Measurements from ENCODE around the gene IDS. TPM values are rescaled to one million over a fixed set of nuclear protein-coding genes. Genes with fewer than 3 reads are reported as not detected.
A peak's percentile ranks its signal among the peaks of the same experiment; 100 is the strongest.
"Not testable (repeated sequence)": the region's sequence is repeated elsewhere in the genome, so short reads cannot be mapped to it uniquely, and the experiment has no call there.

The IDS gene, protein sequence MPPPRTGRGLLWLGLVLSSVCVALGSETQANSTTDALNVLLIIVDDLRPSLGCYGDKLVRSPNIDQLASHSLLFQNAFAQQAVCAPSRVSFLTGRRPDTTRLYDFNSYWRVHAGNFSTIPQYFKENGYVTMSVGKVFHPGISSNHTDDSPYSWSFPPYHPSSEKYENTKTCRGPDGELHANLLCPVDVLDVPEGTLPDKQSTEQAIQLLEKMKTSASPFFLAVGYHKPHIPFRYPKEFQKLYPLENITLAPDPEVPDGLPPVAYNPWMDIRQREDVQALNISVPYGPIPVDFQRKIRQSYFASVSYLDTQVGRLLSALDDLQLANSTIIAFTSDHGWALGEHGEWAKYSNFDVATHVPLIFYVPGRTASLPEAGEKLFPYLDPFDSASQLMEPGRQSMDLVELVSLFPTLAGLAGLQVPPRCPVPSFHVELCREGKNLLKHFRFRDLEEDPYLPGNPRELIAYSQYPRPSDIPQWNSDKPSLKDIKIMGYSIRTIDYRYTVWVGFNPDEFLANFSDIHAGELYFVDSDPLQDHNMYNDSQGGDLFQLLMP
- total RNA-seq = 10.3 TPM
- 33.5 TPM for polyA plus RNA-seq
- long read RNA-seq, donor 1 = 0 reads
- long read RNA-seq, donor 2, full-length matches to known transcripts = 9 of 9 reads
- long read RNA-seq, donor 2, partial matches to known transcripts = 0 of 9 reads
- long read RNA-seq, donor 2, other reads (novel, unspliced or antisense) = 0 of 9 reads
- long read RNA-seq, donor 3, partial matches to known transcripts = 0 of 2 reads
- long read RNA-seq, donor 3, other reads (novel, unspliced or antisense) = 0 of 2 reads
- long read RNA-seq, donor 4, full-length matches to known transcripts = 4 of 4 reads
- long read RNA-seq, donor 4, partial matches to known transcripts = 0 of 4 reads
- long read RNA-seq, donor 4, other reads (novel, unspliced or antisense) = 0 of 4 reads
- long read RNA-seq, donor 5, full-length matches to known transcripts = 12 of 12 reads
- long read RNA-seq, donor 5, partial matches to known transcripts = 0 of 12 reads
- long read RNA-seq, donor 5, other reads (novel, unspliced or antisense) = 0 of 12 reads
- long read RNA-seq, donor 6, full-length matches to known transcripts = 4 of 4 reads
- long read RNA-seq, donor 6, partial matches to known transcripts = 0 of 4 reads
- long read RNA-seq, donor 6, other reads (novel, unspliced or antisense) = 0 of 4 reads
- long read RNA-seq, donor 7, full-length matches to known transcripts = 7 of 7 reads
- long read RNA-seq, donor 7, partial matches to known transcripts = 0 of 7 reads
- long read RNA-seq, donor 7, other reads (novel, unspliced or antisense) = 0 of 7 reads
- long read RNA-seq, donor 8, full-length matches to known transcripts = 2 of 2 reads
- long read RNA-seq, donor 8, partial matches to known transcripts = 0 of 2 reads
- long read RNA-seq, donor 8, other reads (novel, unspliced or antisense) = 0 of 2 reads
- long read RNA-seq, donor 9, full-length matches to known transcripts = 2 of 2 reads
- long read RNA-seq, donor 9, partial matches to known transcripts = 0 of 2 reads
- long read RNA-seq, donor 9, other reads (novel, unspliced or antisense) = 0 of 2 reads
- long read RNA-seq, donor 10, full-length matches to known transcripts = 3 of 3 reads
- long read RNA-seq, donor 10, partial matches to known transcripts = 0 of 3 reads
- long read RNA-seq, donor 10, other reads (novel, unspliced or antisense) = 0 of 3 reads

- DNase-seq (ENCODE audit: low read depth in 6 of 9, low spot score in 9 of 9) = peak; percentile 38 to 87 (median 71)
- Histone ChIP-seq H3K9me3 (ENCODE audit: control insufficient read depth in 2 of 2, insufficient read depth in 1 of 2, low read length in 1 of 2) (no peaks in the 10 kb centered on the region), H3K4me1 (ENCODE audit: control insufficient read depth in 2 of 2, insufficient read depth in 2 of 2, low read length in 2 of 2) (peaks cover 3 to 14% of the 10 kb centered on the region in 2 donors), H3K4me3 (ENCODE audit: low read length in 2 of 2) (peak within 1 kb of the TSS; percentile 57 to 58), H3K36me3 (ENCODE audit: control insufficient read depth in 2 of 2, insufficient read depth in 2 of 2, low read length in 1 of 2) (no peaks in the 10 kb centered on the region), H3K27ac (ENCODE audit: low read depth in 1 of 2, low read length in 1 of 2) (peak within 1 kb of the TSS; percentile 74 to 78), H3K27me3 (ENCODE audit: control insufficient read depth in 2 of 2, insufficient read depth in 1 of 2, low read length in 1 of 2) (peaks cover 0 to 2% of the 10 kb centered on the region in 2 donors)
- WGBS = under 1% methylated on average over 54 of the region's 54 CpGs
Observed at GRCh38 chrX:149504915-149505651, at the start of gene IDS. Gene IDS, minus strand, starts transcription at chrX:149505306. Its CDS starts 169 bp downstream, at chrX:149505137.

GRCh38 chrX:149551939-149552248, 46.8 kb upstream of the IDS start:
- not testable (repeated sequence) for H3K27me3 ChIP-seq (ENCODE audit: control insufficient read depth in 2 of 2, insufficient read depth in 1 of 2, low read length in 1 of 2); H3K9me3 ChIP-seq (ENCODE audit: control insufficient read depth in 2 of 2, insufficient read depth in 1 of 2, low read length in 1 of 2); H3K4me1 ChIP-seq (ENCODE audit: control insufficient read depth in 2 of 2, insufficient read depth in 2 of 2, low read length in 2 of 2); H3K4me3 ChIP-seq (ENCODE audit: low read length in 2 of 2); DNase-seq (ENCODE audit: low read depth in 6 of 9, low spot score in 9 of 9); H3K27ac ChIP-seq (ENCODE audit: low read depth in 1 of 2, low read length in 1 of 2); H3K36me3 ChIP-seq (ENCODE audit: control insufficient read depth in 2 of 2, insufficient read depth in 2 of 2, low read length in 1 of 2)
- WGBS = 92% methylated on average over 2 of the region's 6 CpGs

- not testable (repeated sequence) for H3K4me3 ChIP-seq (ENCODE audit: low read length in 2 of 2); H3K4me1 ChIP-seq (ENCODE audit: control insufficient read depth in 2 of 2, insufficient read depth in 2 of 2, low read length in 2 of 2); H3K27me3 ChIP-seq (ENCODE audit: control insufficient read depth in 2 of 2, insufficient read depth in 1 of 2, low read length in 1 of 2); DNase-seq (ENCODE audit: low read depth in 6 of 9, low spot score in 9 of 9); H3K36me3 ChIP-seq (ENCODE audit: control insufficient read depth in 2 of 2, insufficient read depth in 2 of 2, low read length in 1 of 2); H3K9me3 ChIP-seq (ENCODE audit: control insufficient read depth in 2 of 2, insufficient read depth in 1 of 2, low read length in 1 of 2); H3K27ac ChIP-seq (ENCODE audit: low read depth in 1 of 2, low read length in 1 of 2)
- WGBS = no CpG with 5 or more reads among the region's 4 CpGs
Observed at GRCh38 chrX:149551245-149551938, 46.3 kb upstream of the IDS start.

- H3K4me1 ChIP-seq (ENCODE audit: control insufficient read depth in 2 of 2, insufficient read depth in 2 of 2, low read length in 2 of 2); H3K4me3 ChIP-seq (ENCODE audit: low read length in 2 of 2); H3K9me3 ChIP-seq (ENCODE audit: control insufficient read depth in 2 of 2, insufficient read depth in 1 of 2, low read length in 1 of 2); DNase-seq (ENCODE audit: low read depth in 6 of 9, low spot score in 9 of 9); H3K36me3 ChIP-seq (ENCODE audit: control insufficient read depth in 2 of 2, insufficient read depth in 2 of 2, low read length in 1 of 2); H3K27ac ChIP-seq (ENCODE audit: low read depth in 1 of 2, low read length in 1 of 2); H3K27me3 ChIP-seq (ENCODE audit: control insufficient read depth in 2 of 2, insufficient read depth in 1 of 2, low read length in 1 of 2): not testable (repeated sequence)
- WGBS = 44% methylated on average over 1 of the region's 1 CpG
Observed at GRCh38 chrX:149550454-149550853, 45.3 kb upstream of the IDS start.

- not testable (repeated sequence) for H3K9me3 ChIP-seq (ENCODE audit: control insufficient read depth in 2 of 2, insufficient read depth in 1 of 2, low read length in 1 of 2); H3K4me3 ChIP-seq (ENCODE audit: low read length in 2 of 2); DNase-seq (ENCODE audit: low read depth in 6 of 9, low spot score in 9 of 9); H3K36me3 ChIP-seq (ENCODE audit: control insufficient read depth in 2 of 2, insufficient read depth in 2 of 2, low read length in 1 of 2); H3K27ac ChIP-seq (ENCODE audit: low read depth in 1 of 2, low read length in 1 of 2); H3K4me1 ChIP-seq (ENCODE audit: control insufficient read depth in 2 of 2, insufficient read depth in 2 of 2, low read length in 2 of 2); H3K27me3 ChIP-seq (ENCODE audit: control insufficient read depth in 2 of 2, insufficient read depth in 1 of 2, low read length in 1 of 2)
- WGBS = 100% methylated on average over 1 of the region's 6 CpGs
Observed at GRCh38 chrX:149549701-149550100, 44.6 kb upstream of the IDS start, which contains the start of gene HSFX3. Gene HSFX3, minus strand, starts transcription at chrX:149549924. Its CDS starts 72 bp downstream, at chrX:149549852.

DNA sequence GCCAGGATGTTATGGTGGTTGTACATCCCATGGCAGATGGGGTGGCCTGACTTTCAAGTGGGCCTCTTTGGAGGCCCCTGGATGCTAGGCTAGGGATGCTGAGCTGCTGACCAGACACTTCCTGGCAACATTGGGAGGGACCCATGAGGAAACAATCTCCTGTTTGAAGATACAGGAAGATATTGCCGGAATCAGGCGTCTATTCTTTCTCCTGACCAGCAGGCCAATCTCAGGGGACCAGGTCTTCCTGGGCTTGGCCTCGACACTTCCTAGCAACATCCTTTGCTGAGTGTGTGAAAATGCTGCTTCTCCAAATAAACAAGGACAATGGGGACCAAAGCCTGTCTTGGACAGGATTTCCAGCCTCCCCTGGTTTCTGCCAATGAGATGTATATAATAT, 42.7 kb upstream of the IDS start:
- H3K4me1 ChIP-seq (ENCODE audit: control insufficient read depth in 2 of 2, insufficient read depth in 2 of 2, low read length in 2 of 2); H3K27ac ChIP-seq (ENCODE audit: low read depth in 1 of 2, low read length in 1 of 2); H3K36me3 ChIP-seq (ENCODE audit: control insufficient read depth in 2 of 2, insufficient read depth in 2 of 2, low read length in 1 of 2); H3K4me3 ChIP-seq (ENCODE audit: low read length in 2 of 2); DNase-seq (ENCODE audit: low read depth in 6 of 9, low spot score in 9 of 9); H3K9me3 ChIP-seq (ENCODE audit: control insufficient read depth in 2 of 2, insufficient read depth in 1 of 2, low read length in 1 of 2); H3K27me3 ChIP-seq (ENCODE audit: control insufficient read depth in 2 of 2, insufficient read depth in 1 of 2, low read length in 1 of 2): not testable (repeated sequence)
- 100% methylated on average over 1 of the region's 3 CpGs for WGBS

DNA sequence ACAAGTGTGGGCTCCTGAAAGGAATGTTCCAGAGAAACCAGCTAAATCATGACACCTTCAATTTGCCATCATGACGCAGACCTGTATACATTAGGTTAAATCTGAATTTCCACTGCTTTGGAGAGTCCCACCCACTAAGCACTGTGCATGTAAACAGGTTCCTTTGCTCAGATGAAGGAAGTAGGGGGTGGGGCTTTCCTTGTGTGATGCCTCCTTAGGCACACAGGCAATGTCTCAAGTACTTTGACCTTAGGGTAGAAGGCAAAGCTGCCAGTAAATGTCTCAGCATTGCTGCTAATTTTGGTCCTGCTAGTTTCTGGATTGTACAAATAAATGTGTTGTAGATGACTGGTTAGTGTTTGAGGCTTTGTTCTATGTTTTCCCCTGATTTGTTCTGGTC, 41.9 kb upstream of the IDS start:
- not testable (repeated sequence) for H3K36me3 ChIP-seq (ENCODE audit: control insufficient read depth in 2 of 2, insufficient read depth in 2 of 2, low read length in 1 of 2); H3K27me3 ChIP-seq (ENCODE audit: control insufficient read depth in 2 of 2, insufficient read depth in 1 of 2, low read length in 1 of 2); H3K4me3 ChIP-seq (ENCODE audit: low read length in 2 of 2); DNase-seq (ENCODE audit: low read depth in 6 of 9, low spot score in 9 of 9); H3K4me1 ChIP-seq (ENCODE audit: control insufficient read depth in 2 of 2, insufficient read depth in 2 of 2, low read length in 2 of 2); H3K27ac ChIP-seq (ENCODE audit: low read depth in 1 of 2, low read length in 1 of 2); H3K9me3 ChIP-seq (ENCODE audit: control insufficient read depth in 2 of 2, insufficient read depth in 1 of 2, low read length in 1 of 2)
- WGBS = 100% methylated on average over 1 of the region's 1 CpG

Data from thymus (tissue), 14 donors.